PFSK-1 (cell line): ENCODE data around the gene ACTR5.

Experiments
- FOXP2 ChIP-seq: optimal IDR thresholded peaks from 2 replicates; pipeline ENCODE3; 2011; ENCODE audit warnings: borderline replicate concordance, control low read depth, inconsistent platforms; ENCODE audit not compliant: insufficient read depth; ENCODE audit errors: extremely low read length, extremely low read depth
- POLR2AphosphoS5 ChIP-seq: IDR thresholded peaks from 2 replicates; pipeline ENCODE4 v1.6.1; 2012; ENCODE audit warnings: low read depth, mild to moderate bottlenecking, control low read depth, low read length, moderate library complexity
- REST ChIP-seq, 2 experiments: IDR thresholded peaks; 2 replicates each; pipeline versions ENCODE4 v1.6.1 to v1.8.0; 2011 to 2012; ENCODE audit warnings: low read depth in 2 of 2, low read length in 2 of 2, control low read depth in 1 of 2, inconsistent platforms in 1 of 2, mild to moderate bottlenecking in 1 of 2, moderate library complexity in 1 of 2; ENCODE audit not compliant: insufficient read depth in 1 of 2
- SIN3A ChIP-seq: IDR thresholded peaks from 2 replicates; pipeline ENCODE4 v1.6.1; 2012; ENCODE audit warnings: mild to moderate bottlenecking, low read length, moderate library complexity, borderline replicate concordance; ENCODE audit not compliant: insufficient read depth
- TAF1 ChIP-seq: IDR thresholded peaks from 2 replicates; pipeline ENCODE4 v1.6.1; 2012; ENCODE audit warnings: low read length, control low read depth, borderline replicate concordance; ENCODE audit not compliant: insufficient read depth

GRCh38 chr20:38759106-38759505 lies 10.8 kb downstream of the ACTR5 start:
- TF ChIP-seq POLR2AphosphoS5 = no peak
- no peak for TF ChIP-seq TAF1
- TF ChIP-seq FOXP2 = no peak
- no peak for TF ChIP-seq SIN3A
- no peak for TF ChIP-seq REST (IDR thresholded peaks at IDR 0.05; ENCODE audit: insufficient read depth in 1 of 2, low read depth in 2 of 2, low read length in 2 of 2)
